ENCODE data around the gene MT4. TPM values are rescaled to one million over a fixed set of nuclear protein-coding genes. Genes with fewer than 3 reads are reported as not detected.

Gene MT4
- total and polyA plus RNA-seq, 2 experiments from 2014 or later = not detected

DNA sequence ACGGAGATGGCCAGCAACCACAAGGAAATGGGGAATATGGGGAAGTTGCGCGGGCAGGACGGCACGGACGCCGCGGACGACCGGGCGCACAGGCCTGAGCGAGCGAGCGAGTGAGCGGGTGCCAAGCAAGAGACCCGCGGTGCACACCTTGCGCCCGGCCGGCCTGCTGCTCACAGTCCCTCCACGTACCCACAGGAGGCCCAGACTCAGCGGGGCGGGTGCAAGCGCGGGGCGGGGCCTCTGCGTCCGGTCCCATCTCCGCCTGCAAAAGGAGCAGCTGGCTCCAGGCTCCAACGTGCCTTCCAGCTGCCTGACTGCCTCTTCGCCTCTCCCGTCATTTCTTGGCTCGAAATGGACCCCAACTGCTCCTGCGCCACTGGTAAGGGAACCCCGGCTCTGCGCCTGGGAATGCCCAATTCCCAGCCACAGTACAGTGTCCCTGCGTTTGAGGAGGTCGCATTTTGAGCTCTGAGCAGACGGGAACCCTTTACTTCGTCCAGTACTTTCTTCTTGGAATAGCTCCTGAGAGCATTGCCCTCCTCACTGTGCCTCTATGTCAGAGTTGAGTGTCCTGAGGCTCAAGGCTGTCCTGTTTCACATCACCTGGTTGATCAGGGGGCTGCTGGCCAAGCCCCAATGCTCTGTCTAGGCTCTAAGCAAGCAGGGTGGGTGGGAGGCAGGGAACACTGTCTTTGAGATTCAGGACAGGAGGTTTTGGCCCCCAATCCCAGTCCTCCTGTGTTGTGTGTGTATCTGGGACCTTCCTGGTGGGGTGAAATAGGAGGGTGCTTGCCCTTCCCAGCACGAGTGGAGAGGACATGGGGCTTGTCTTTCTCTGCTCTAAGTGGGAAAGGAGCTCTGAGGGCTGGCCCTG lies 52.6 kb downstream of the MT4 start:
- in situ Hi-C loops (cut with MboI) = no loop called here
- Histone ChIP-seq H3K9me3 (ENCODE audit: low read depth) (no peaks in the 10 kb centered on the region), H4K20me1 (ENCODE audit: insufficient read depth) (no peaks in the 10 kb centered on the region), H3K4me2 (ENCODE audit: unreplicated experiment) (peak overlapping the region; percentile 93), H3K9ac (peak overlapping the region; percentile 65), H3K9me2 (ENCODE audit: insufficient read depth) (no peaks in the 10 kb centered on the region), H2AFZ (peak overlapping the region; percentile 97), H3K4me3 (peak overlapping the region; percentile 68), H3K36me3 (ENCODE audit: low read depth) (no peaks in the 10 kb centered on the region), H3F3A (ENCODE audit: insufficient read depth) (peaks cover 29% of the 10 kb centered on the region), H3K79me2 (ENCODE audit: insufficient read depth) (no peaks in the 10 kb centered on the region), H3K27ac (peak overlapping the region; percentile 33; the same call in 1 of the 2 replicates), H3K27me3 (replicated peaks; ENCODE audit: insufficient read depth) (no peaks in the 10 kb centered on the region), H3K4me1 (ENCODE audit: insufficient read depth) (peaks cover 37% of the 10 kb centered on the region)
- no peak for TF ChIP-seq EZH2phosphoT487 (IDR thresholded peaks at IDR 0.05; ENCODE audit: insufficient read depth, low read depth)
- TF ChIP-seq EZH2 (IDR thresholded peaks at IDR 0.05; ENCODE audit: insufficient read depth, poor library complexity, severe bottlenecking) = no peak
- WGBS, 2 experiments (ENCODE audit: low coverage in 1 of 2, low lambda C conversion rate in 2 of 2, missing lambda C conversion rate in 2 of 2) = 3 to 4% methylated on average over 36 to 40 of the region's 41 CpGs
- DNase-seq = peak; percentile 88

DNA sequence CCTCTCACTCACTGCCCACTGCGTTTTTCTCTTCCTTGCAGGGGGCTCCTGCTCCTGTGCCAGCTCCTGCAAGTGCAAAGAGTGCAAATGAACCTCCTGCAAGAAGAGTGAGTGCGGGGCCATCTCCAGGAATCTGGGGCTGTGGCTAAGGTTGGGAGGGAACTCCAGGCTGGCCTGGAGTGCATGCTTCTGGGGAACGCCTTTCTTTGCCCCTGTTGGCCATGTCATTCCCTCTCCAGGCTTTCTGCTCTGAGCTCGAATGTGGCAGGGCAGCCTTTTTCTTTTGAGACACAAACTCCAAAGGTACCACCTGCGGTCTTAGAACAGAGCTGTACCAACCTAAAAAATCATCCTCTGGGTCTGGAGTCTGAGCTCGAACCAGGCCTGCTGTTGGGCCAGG lies 53.3 kb downstream of the MT4 start:
- Histone ChIP-seq H3K4me3 (no peak overlapping the region), H3K9me3 (ENCODE audit: low read depth) (no peaks in the 10 kb centered on the region), H4K20me1 (ENCODE audit: insufficient read depth) (no peaks in the 10 kb centered on the region), H3K4me1 (ENCODE audit: insufficient read depth) (peaks cover 30% of the 10 kb centered on the region), H3F3A (ENCODE audit: insufficient read depth) (peaks cover 25% of the 10 kb centered on the region), H3K9ac (no peak overlapping the region), H3K27ac (no peak overlapping the region), H3K36me3 (ENCODE audit: low read depth) (no peaks in the 10 kb centered on the region), H2AFZ (no peak overlapping the region), H3K27me3 (replicated peaks; ENCODE audit: insufficient read depth) (no peaks in the 10 kb centered on the region), H3K79me2 (ENCODE audit: insufficient read depth) (no peaks in the 10 kb centered on the region), H3K4me2 (ENCODE audit: unreplicated experiment) (no peak overlapping the region), H3K9me2 (ENCODE audit: insufficient read depth) (no peaks in the 10 kb centered on the region)
- TF ChIP-seq EZH2 (IDR thresholded peaks at IDR 0.05; ENCODE audit: insufficient read depth, poor library complexity, severe bottlenecking) (no peak), EZH2phosphoT487 (IDR thresholded peaks at IDR 0.05; ENCODE audit: insufficient read depth, low read depth) (no peak)
- no peak for DNase-seq
- in situ Hi-C loops (cut with MboI) = no loop called here
- WGBS, 2 experiments (ENCODE audit: low coverage in 1 of 2, low lambda C conversion rate in 2 of 2, missing lambda C conversion rate in 2 of 2) = 81% methylated on average over 6 of the region's 6 CpGs

Other genes starting within 250 kb of the MT4 start
- 205 and 212 TPM in 2 replicates for gene AMFR, start 139.5 kb upstream of the MT4 start, total RNA-seq (2014; rRNA removed; shearing (Covaris generic))
- 26.6 and 27.3 TPM in 2 replicates for gene AMFR, start 139.5 kb upstream of the MT4 start, polyA plus RNA-seq (2016; fragmentation: Nextera tagmentation; extraction: Ambion mirVana)
- gene NUDT21, start 113.7 kb upstream of the MT4 start, total RNA-seq (2014; rRNA removed; shearing (Covaris generic)) = 57.0 and 76.8 TPM in 2 replicates
- 47.8 and 49.6 TPM in 2 replicates for gene NUDT21, start 113.7 kb upstream of the MT4 start, polyA plus RNA-seq (2016; fragmentation: Nextera tagmentation; extraction: Ambion mirVana)
- 59.1 and 70.8 TPM in 2 replicates for gene OGFOD1, start 113.5 kb upstream of the MT4 start, total RNA-seq (2014; rRNA removed; shearing (Covaris generic))
- 97.6 and 101 TPM in 2 replicates for gene OGFOD1, start 113.5 kb upstream of the MT4 start, polyA plus RNA-seq (2016; fragmentation: Nextera tagmentation; extraction: Ambion mirVana)
- gene BBS2, start 45.0 kb upstream of the MT4 start, total RNA-seq (2014; rRNA removed; shearing (Covaris generic)) = 45.4 and 72.3 TPM in 2 replicates
- gene BBS2, start 45.0 kb upstream of the MT4 start, polyA plus RNA-seq (2016; fragmentation: Nextera tagmentation; extraction: Ambion mirVana) = 66.2 and 73.1 TPM in 2 replicates
- not detected in 2 replicates for gene MT3, start 24.5 kb downstream of the MT4 start, total RNA-seq (2014; rRNA removed; shearing (Covaris generic))
- gene MT3, start 24.5 kb downstream of the MT4 start, polyA plus RNA-seq (2016; fragmentation: Nextera tagmentation; extraction: Ambion mirVana) = not detected in 2 replicates
- 109 and 211 TPM in 2 replicates for gene MT2A, start 43.5 kb downstream of the MT4 start, total RNA-seq (2014; rRNA removed; shearing (Covaris generic))
- gene MT2A, start 43.5 kb downstream of the MT4 start, polyA plus RNA-seq (2016; fragmentation: Nextera tagmentation; extraction: Ambion mirVana) = 3,414 and 3,441 TPM in 2 replicates
- 178 TPM in 2 replicates for gene MT1E, start 60.7 kb downstream of the MT4 start, total RNA-seq (2014; rRNA removed; shearing (Covaris generic))
- 329 and 352 TPM in 2 replicates for gene MT1E, start 60.7 kb downstream of the MT4 start, polyA plus RNA-seq (2016; fragmentation: Nextera tagmentation; extraction: Ambion mirVana)
- gene MT1M, start 67.6 kb downstream of the MT4 start, total RNA-seq (2014; rRNA removed; shearing (Covaris generic)) = 3.8 and 8.2 TPM in 2 replicates
- 15.2 and 20.1 TPM in 2 replicates for gene MT1M, start 67.6 kb downstream of the MT4 start, polyA plus RNA-seq (2016; fragmentation: Nextera tagmentation; extraction: Ambion mirVana)
- not detected in 2 replicates for gene MT1A, start 73.6 kb downstream of the MT4 start, total RNA-seq (2014; rRNA removed; shearing (Covaris generic))
- 2.3 and 3.3 TPM in 2 replicates for gene MT1A, start 73.6 kb downstream of the MT4 start, polyA plus RNA-seq (2016; fragmentation: Nextera tagmentation; extraction: Ambion mirVana)
- not detected in 2 replicates for gene MT1B, start 86.8 kb downstream of the MT4 start, total RNA-seq (2014; rRNA removed; shearing (Covaris generic))
- not detected in 2 replicates for gene MT1B, start 86.8 kb downstream of the MT4 start, polyA plus RNA-seq (2016; fragmentation: Nextera tagmentation; extraction: Ambion mirVana)
- gene MT1F, start 92.9 kb downstream of the MT4 start, total RNA-seq (2014; rRNA removed; shearing (Covaris generic)) = 1.1 TPM in 1 of 2 replicates, not detected in the other
- gene MT1F, start 92.9 kb downstream of the MT4 start, polyA plus RNA-seq (2016; fragmentation: Nextera tagmentation; extraction: Ambion mirVana) = 4.5 and 5.4 TPM in 2 replicates
- gene MT1G, start 103.0 kb downstream of the MT4 start, total RNA-seq (2014; rRNA removed; shearing (Covaris generic)) = not detected in 2 replicates
- gene MT1G, start 103.0 kb downstream of the MT4 start, polyA plus RNA-seq (2016; fragmentation: Nextera tagmentation; extraction: Ambion mirVana) = 3.3 and 4.4 TPM in 2 replicates
- gene MT1H, start 104.7 kb downstream of the MT4 start, total RNA-seq (2014; rRNA removed; shearing (Covaris generic)) = not detected in 2 replicates
- gene MT1H, start 104.7 kb downstream of the MT4 start, polyA plus RNA-seq (2016; fragmentation: Nextera tagmentation; extraction: Ambion mirVana) = not detected in 2 replicates
- gene MT1X, start 117.4 kb downstream of the MT4 start, total RNA-seq (2014; rRNA removed; shearing (Covaris generic)) = 26.2 and 113 TPM in 2 replicates
- 126 and 146 TPM in 2 replicates for gene MT1X, start 117.4 kb downstream of the MT4 start, polyA plus RNA-seq (2016; fragmentation: Nextera tagmentation; extraction: Ambion mirVana)
- gene NUP93, start 165.1 kb downstream of the MT4 start, total RNA-seq (2014; rRNA removed; shearing (Covaris generic)) = 40.3 and 47.1 TPM in 2 replicates
- gene NUP93, start 165.1 kb downstream of the MT4 start, polyA plus RNA-seq (2016; fragmentation: Nextera tagmentation; extraction: Ambion mirVana) = 49.6 and 51.2 TPM in 2 replicates